Body of pancreas (tissue), 4 donors: ENCODE results near the gene TM2D1. TPM values are rescaled to one million over a fixed set of nuclear protein-coding genes. Genes with fewer than 3 reads are reported as not detected.
A peak's percentile ranks its signal among the peaks of the same experiment; 100 is the strongest.

Experiments used
- ATAC-seq: fragments of 150-250 bp; one replicate; pipeline ENCODE4 v1.9.1; 2016
- DNase-seq, 4 donors: peaks; one replicate each; pipeline ENCODE4 v3.0.0-alpha.2; 2019
- H3K27ac ChIP-seq, 4 donors: fragments of 200-600 bp; sonication (generic); 1 replicate in 3 of 4; 2 replicates in 1 of 4; pipeline versions ENCODE4 v1.5.1 to v1.6.1; 2016 to 2019; ENCODE audit warnings: mild to moderate bottlenecking in 1 of 4, mixed read lengths in 1 of 4, moderate library complexity in 1 of 4
- H3K27me3 ChIP-seq, 2 donors: fragments of 200-600 bp; sonication (generic); one replicate each; pipeline ENCODE4 v1.6.0; 2016; ENCODE audit warnings: mild to moderate bottlenecking in 1 of 2
- H3K36me3 ChIP-seq, 2 donors: fragments of 200-600 bp; sonication (generic); replicated peaks in 1 of 2; 2 replicates each; pipeline ENCODE4 v1.5.1; 2016; ENCODE audit warnings: low read depth in 2 of 2; ENCODE audit not compliant: insufficient read depth in 1 of 2
- H3K4me1 ChIP-seq: fragments of 200-600 bp; sonication (generic); one replicate; pipeline ENCODE4 v1.6.0; 2016
- H3K4me3 ChIP-seq, 2 donors: fragments of 200-600 bp; sonication (generic); 1 replicate in 1 of 2; 2 replicates in 1 of 2; pipeline ENCODE4 v1.5.1; 2016 to 2019
- H3K9me3 ChIP-seq, 3 donors: fragments of 200-600 bp; sonication (generic); 1 replicate in 2 of 3; 2 replicates in 1 of 3; pipeline ENCODE4 v1.5.1; 2016
- POLR2A ChIP-seq, 3 donors: fragments of 450-650 bp; IDR thresholded peaks; one replicate each; pipeline ENCODE4 v1.6.1; 2016; ENCODE audit warnings: antibody characterized with exemption in 3 of 3, mild to moderate bottlenecking in 2 of 3
- WGBS, 2 donors: methylation state at CpG; one replicate each; pipeline ENCODE4 v1.1.5; 2017; 5-methylcytosine and 5-hydroxymethylcytosine counted together
- intact Hi-C: fragments of 100-400 bp; cut with DNase I; formaldehyde crosslinking; loops from one replicate; pipeline ENCODE4 v1.15.1; 2023
- total RNA-seq, 2 donors: library from RNA; depleted of rRNA; stranded (reverse); fragments of >200 nt; gene quantifications; one replicate each; pipeline ENCODE4 v1.1.0, GENCODE V29; 2016
- TF ChIP-seq, protein P1 (sequence below), 7 experiments: fragments of 450-650 bp in 4 of 7; fragments of 200-600 bp in 3 of 7; sonication (generic) in 3 of 7; IDR thresholded peaks; one replicate each; pipeline ENCODE4 v1.5.1; 2016 to 2019; ENCODE audit warnings: antibody characterized with exemption in 7 of 7

TM2D1 gene
- total RNA-seq, 2 donors from 2014 or later, result 29.3 to 39.7 TPM

DNA sequence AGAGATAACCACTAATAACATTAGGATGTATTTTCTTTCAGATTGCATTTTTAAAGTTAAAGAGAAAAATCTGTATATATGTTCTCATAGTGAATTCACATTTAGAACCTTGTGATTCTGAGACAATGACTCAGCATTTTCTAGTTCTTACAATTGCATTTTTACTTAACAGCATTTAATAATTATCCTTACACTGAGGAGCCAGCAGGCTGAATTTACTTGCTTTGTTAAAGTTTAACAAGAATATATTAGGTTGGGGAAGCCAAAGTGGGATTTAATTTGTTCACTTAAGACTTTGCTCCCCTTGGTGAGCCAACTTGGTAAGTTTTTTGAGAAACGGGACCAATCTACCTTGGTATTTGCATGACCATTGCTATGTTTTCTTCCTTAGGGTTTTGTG, 21.9 kb upstream of the TM2D1 start:
- H3K27ac ChIP-seq, result peak overlapping the region in 3 of 4 donors; percentile 11 to 50 (median 21)
- H3K36me3 ChIP-seq, result no peaks in the 10 kb centered on the region
- no peak for ATAC-seq
- intact Hi-C loops, result no loop called here
- no peak for DNase-seq
- no peak overlapping the region for H3K4me3 ChIP-seq
- TF ChIP-seq POLR2A (IDR thresholded peaks at IDR 0.05), result no peak
- TF ChIP-seq, protein P1, sequence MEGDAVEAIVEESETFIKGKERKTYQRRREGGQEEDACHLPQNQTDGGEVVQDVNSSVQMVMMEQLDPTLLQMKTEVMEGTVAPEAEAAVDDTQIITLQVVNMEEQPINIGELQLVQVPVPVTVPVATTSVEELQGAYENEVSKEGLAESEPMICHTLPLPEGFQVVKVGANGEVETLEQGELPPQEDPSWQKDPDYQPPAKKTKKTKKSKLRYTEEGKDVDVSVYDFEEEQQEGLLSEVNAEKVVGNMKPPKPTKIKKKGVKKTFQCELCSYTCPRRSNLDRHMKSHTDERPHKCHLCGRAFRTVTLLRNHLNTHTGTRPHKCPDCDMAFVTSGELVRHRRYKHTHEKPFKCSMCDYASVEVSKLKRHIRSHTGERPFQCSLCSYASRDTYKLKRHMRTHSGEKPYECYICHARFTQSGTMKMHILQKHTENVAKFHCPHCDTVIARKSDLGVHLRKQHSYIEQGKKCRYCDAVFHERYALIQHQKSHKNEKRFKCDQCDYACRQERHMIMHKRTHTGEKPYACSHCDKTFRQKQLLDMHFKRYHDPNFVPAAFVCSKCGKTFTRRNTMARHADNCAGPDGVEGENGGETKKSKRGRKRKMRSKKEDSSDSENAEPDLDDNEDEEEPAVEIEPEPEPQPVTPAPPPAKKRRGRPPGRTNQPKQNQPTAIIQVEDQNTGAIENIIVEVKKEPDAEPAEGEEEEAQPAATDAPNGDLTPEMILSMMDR (IDR thresholded peaks at IDR 0.05), result no peak
- WGBS, 2 donors, result 35 to 36% methylated on average over 1 of the region's 1 CpG
- no peaks in the 10 kb centered on the region for H3K9me3 ChIP-seq
- peaks cover 31% of the 10 kb centered on the region for H3K4me1 ChIP-seq
- H3K27me3 ChIP-seq, result no peaks in the 10 kb centered on the region

- DNase-seq (no peak), ATAC-seq (no peak)
- intact Hi-C loops, result no loop called here
These were observed 19.0 kb upstream of the TM2D1 start for GRCh38 chr1:61743716-61744580.

DNA sequence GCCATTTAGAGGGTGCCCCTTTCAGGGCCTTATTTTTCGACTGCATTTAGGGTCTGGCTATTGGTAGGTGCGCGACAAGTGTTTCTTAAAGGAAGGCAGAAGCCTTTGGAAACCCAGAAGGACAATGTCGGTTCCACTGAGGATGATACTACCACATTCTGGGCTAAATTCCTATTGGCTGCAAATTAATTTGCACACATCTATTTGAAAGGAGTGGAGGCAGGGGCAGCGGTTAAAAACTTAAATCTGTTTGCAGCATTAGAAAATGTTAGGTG, 18.4 kb upstream of the TM2D1 start:
- ATAC-seq (no peak), DNase-seq (no peak)
- Histone ChIP-seq H3K27me3 (no peaks in the 10 kb centered on the region), H3K4me3 (peak overlapping the region in 1 of 2 donors; percentile 60), H3K9me3 (no peaks in the 10 kb centered on the region), H3K4me1 (peaks cover 39% of the 10 kb centered on the region), H3K36me3 (no peaks in the 10 kb centered on the region), H3K27ac (peak overlapping the region; percentile 94 to 98 (median 96))
- 30 to 35% methylated on average over 5 of the region's 5 CpGs for WGBS, 2 donors
- TF ChIP-seq POLR2A (IDR thresholded peaks at IDR 0.05), result no peak
- TF ChIP-seq, protein P1 (IDR thresholded peaks at IDR 0.05), result no peak
- intact Hi-C loops, result no loop called here

More at GRCh38 chr1:61743716-61744580, 19.0 kb upstream of the TM2D1 start:
- no peaks in the 10 kb centered on the region for H3K36me3 ChIP-seq
- no peak overlapping the region for H3K4me3 ChIP-seq
- 41 to 48% methylated on average over 6 of the region's 6 CpGs for WGBS, 2 donors
- TF ChIP-seq POLR2A (IDR thresholded peaks at IDR 0.05), result no peak
- TF ChIP-seq, protein P1 (IDR thresholded peaks at IDR 0.05), result no peak
- H3K4me1 ChIP-seq, result peaks cover 39% of the 10 kb centered on the region
- H3K27me3 ChIP-seq, result no peaks in the 10 kb centered on the region
- peak overlapping the region in 3 of 4 donors; percentile 96 to 98 (median 96) for H3K27ac ChIP-seq
- no peaks in the 10 kb centered on the region for H3K9me3 ChIP-seq

DNA sequence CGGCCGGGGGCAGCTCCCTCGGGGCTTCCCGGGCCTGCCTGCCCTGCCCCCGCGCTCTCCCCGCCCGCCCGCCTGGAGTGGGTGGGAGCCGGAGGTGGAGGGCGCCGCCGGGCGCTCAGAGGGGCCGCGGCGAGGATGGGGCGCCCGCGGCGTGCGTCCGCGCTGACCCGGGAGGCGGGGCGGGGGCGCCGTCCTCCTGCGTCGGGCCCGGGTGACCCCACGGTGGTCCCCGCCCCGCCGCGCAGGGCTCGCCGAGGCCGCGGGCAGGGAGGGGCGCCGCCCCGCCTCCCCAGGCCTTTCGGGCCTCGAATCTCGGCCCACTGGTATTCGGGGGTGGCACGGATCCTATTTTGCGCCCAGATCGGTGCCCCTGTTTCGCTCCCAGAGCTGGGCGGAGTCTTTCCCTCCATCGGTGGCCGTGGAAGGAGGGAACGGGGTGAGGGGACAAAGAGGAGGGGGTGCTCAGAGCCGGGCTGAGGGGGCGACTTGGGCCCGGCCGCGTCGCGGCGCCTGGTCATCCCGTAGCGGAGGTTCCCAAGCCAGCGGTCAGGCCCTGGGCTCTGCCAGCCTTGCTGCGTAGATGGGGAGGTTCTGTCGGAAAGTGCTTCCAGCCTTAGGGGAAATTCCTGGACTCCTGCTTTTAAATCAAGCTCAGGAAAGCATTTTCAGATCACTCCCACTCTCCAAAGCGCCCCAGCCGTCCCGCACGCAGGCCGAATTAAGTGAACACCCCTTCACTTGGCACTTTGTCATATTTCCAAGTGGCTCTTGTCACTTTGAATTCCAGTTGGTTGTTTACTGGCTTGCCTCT, 17.9 kb upstream of the TM2D1 start:
- no peaks in the 10 kb centered on the region for H3K27me3 ChIP-seq
- intact Hi-C loops, result no loop called here
- H3K27ac ChIP-seq, result peak overlapping the region; percentile 94 to 98 (median 96)
- H3K4me1 ChIP-seq, result peaks cover 39% of the 10 kb centered on the region
- 1 to 3% methylated on average over 20 to 44 of the region's 74 CpGs for WGBS, 2 donors
- DNase-seq (peak; percentile 35 to 54 (median 38)), ATAC-seq (peak; percentile 70)
- no peaks in the 10 kb centered on the region for H3K36me3 ChIP-seq
- peak overlapping the region; percentile 37 to 60 for H3K4me3 ChIP-seq
- no peaks in the 10 kb centered on the region for H3K9me3 ChIP-seq
- peak in 1 of 3 donors; percentile 5 for TF ChIP-seq POLR2A (IDR thresholded peaks at IDR 0.05)
- TF ChIP-seq, protein P1 (IDR thresholded peaks at IDR 0.05), result no peak
